SK-N-SH treated with all-trans-retinoic acid at 6 μM for 48 hours (cell line): ENCODE results near the gene NFATC3.

Source experiments
- ARNTL ChIP-seq: fragments of 450-650 bp; formaldehyde crosslinking; IDR thresholded peaks from 2 replicates; pipeline ENCODE4 v1.5.0; 2020; ENCODE audit warnings: low read depth, mild to moderate bottlenecking, moderate library complexity, borderline replicate concordance
- CSDC2 ChIP-seq: fragments of 250-450 bp; sonication (Bioruptor Pico); IDR thresholded peaks from 2 replicates; pipeline ENCODE4 v1.5.0; 2020; ENCODE audit warnings: mild to moderate bottlenecking, moderate library complexity
- ESRRG ChIP-seq: fragments of 250-450 bp; sonication (Bioruptor Pico); IDR thresholded peaks from 2 replicates; pipeline ENCODE4 v1.6.1; 2021; ENCODE audit warnings: mild to moderate bottlenecking
- OSR1 ChIP-seq: fragments of 250-450 bp; sonication (Bioruptor Pico); IDR thresholded peaks from 2 replicates; pipeline ENCODE4 v1.8.0; 2022; ENCODE audit warnings: moderate library complexity, mild to moderate bottlenecking, inconsistent platforms
- RARB ChIP-seq: fragments of 250-450 bp; sonication (Bioruptor Pico); IDR thresholded peaks from 2 replicates; pipeline ENCODE4 v1.8.0; 2021; ENCODE audit warnings: mild to moderate bottlenecking, moderate library complexity
- SNAI2 ChIP-seq: fragments of 250-450 bp; sonication (Bioruptor Pico); IDR thresholded peaks from 2 replicates; pipeline ENCODE4 v1.5.0; 2020; ENCODE audit warnings: mild to moderate bottlenecking, moderate library complexity
- TCF4 ChIP-seq: fragments of 250-450 bp; sonication (Bioruptor Pico); IDR thresholded peaks from 2 replicates; pipeline ENCODE4 v1.8.0; 2021; ENCODE audit warnings: mild to moderate bottlenecking, moderate library complexity, borderline replicate concordance
- ZC3H10 ChIP-seq: fragments of 250-450 bp; sonication (Bioruptor Pico); IDR thresholded peaks from 2 replicates; pipeline ENCODE4 v1.5.1; 2021; ENCODE audit warnings: mild to moderate bottlenecking, moderate library complexity
- ZFP3 ChIP-seq: fragments of 250-450 bp; sonication (Bioruptor Pico); IDR thresholded peaks from 2 replicates; pipeline ENCODE4 v1.5.0; 2020; ENCODE audit warnings: mild to moderate bottlenecking, moderate library complexity
- TF ChIP-seq, protein P1 (sequence below): fragments of 250-450 bp; sonication (Bioruptor Pico); IDR thresholded peaks from 2 replicates; pipeline ENCODE4 v1.8.0; 2021; ENCODE audit warnings: low read depth, mild to moderate bottlenecking, moderate library complexity, borderline replicate concordance
- TF ChIP-seq, protein P2 (sequence below): fragments of 250-450 bp; sonication (Bioruptor Pico); IDR thresholded peaks from 2 replicates; pipeline ENCODE4 v1.8.0; 2020; ENCODE audit warnings: mild to moderate bottlenecking, moderate library complexity, borderline replicate concordance

DNA sequence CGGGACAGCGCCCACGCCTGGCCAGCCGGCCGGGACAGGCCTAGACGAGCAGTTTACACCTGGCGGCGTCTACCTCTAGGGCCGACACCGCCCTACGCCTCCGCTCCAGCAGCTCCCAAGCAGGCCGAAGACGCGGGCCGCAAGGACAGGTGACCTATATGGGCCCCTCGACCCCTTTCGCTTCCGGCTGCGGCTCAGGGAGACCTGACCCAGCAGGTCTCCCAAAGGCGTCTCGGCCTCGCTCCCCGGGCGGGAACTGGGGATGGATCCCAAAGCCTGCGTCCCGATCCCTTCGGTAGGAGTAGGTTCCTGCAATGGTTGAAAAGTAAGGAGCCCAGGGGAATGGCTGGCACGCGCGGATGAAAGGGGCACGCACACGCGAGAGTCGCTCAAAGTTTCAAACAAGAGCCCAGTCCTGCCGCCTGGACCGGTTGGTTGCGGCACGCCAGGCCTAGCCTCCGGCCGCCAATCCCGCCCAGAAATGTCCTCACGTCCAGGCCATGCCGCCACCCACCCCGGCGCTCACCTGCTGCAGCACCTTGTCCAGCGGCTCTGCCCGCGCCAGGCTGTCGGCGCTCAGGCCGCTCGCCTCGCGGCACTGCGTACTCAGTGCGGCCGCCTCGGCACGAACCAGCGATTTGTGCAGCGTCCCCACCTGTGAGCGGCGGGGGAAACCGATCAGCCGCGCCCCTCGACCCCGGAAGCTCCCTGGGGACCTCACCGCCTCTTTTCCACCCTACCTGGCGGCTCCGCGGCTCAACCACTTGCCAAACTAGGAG lies 150.1 kb downstream of the NFATC3 start:
- TF ChIP-seq ZFP3 (CRISPR knock-in tag), result no peak
- no peak for TF ChIP-seq SNAI2 (CRISPR knock-in tag)
- TF ChIP-seq, protein P1, sequence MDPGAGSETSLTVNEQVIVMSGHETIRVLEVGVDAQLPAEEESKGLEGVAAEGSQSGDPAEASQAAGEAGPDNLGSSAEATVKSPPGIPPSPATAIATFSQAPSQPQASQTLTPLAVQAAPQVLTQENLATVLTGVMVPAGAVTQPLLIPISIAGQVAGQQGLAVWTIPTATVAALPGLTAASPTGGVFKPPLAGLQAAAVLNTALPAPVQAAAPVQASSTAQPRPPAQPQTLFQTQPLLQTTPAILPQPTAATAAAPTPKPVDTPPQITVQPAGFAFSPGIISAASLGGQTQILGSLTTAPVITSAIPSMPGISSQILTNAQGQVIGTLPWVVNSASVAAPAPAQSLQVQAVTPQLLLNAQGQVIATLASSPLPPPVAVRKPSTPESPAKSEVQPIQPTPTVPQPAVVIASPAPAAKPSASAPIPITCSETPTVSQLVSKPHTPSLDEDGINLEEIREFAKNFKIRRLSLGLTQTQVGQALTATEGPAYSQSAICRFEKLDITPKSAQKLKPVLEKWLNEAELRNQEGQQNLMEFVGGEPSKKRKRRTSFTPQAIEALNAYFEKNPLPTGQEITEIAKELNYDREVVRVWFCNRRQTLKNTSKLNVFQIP (CRISPR knock-in tag), result no peak
- TF ChIP-seq ESRRG, result no peak
- no peak for TF ChIP-seq ARNTL (CRISPR knock-in tag)
- TF ChIP-seq CSDC2 (CRISPR knock-in tag), result no peak
- TF ChIP-seq, protein P2, sequence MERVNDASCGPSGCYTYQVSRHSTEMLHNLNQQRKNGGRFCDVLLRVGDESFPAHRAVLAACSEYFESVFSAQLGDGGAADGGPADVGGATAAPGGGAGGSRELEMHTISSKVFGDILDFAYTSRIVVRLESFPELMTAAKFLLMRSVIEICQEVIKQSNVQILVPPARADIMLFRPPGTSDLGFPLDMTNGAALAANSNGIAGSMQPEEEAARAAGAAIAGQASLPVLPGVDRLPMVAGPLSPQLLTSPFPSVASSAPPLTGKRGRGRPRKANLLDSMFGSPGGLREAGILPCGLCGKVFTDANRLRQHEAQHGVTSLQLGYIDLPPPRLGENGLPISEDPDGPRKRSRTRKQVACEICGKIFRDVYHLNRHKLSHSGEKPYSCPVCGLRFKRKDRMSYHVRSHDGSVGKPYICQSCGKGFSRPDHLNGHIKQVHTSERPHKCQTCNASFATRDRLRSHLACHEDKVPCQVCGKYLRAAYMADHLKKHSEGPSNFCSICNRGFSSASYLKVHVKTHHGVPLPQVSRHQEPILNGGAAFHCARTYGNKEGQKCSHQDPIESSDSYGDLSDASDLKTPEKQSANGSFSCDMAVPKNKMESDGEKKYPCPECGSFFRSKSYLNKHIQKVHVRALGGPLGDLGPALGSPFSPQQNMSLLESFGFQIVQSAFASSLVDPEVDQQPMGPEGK, result no peak
- no peak for TF ChIP-seq RARB
- no peak for TF ChIP-seq OSR1 (CRISPR knock-in tag)
- TF ChIP-seq TCF4 (CRISPR knock-in tag), result no peak
- TF ChIP-seq ZC3H10 (CRISPR knock-in tag), result no peak
